Parathyroid adenoma (tissue), 2 donors: ENCODE measurements around the gene SIL1.

ENCODE experiments used
- H2AFZ ChIP-seq: fragments of 300-600 bp; sonication (generic); one replicate; pipeline ENCODE4 v1.7.0; 2017; ENCODE audit warnings: antibody characterized with exemption, mild to moderate bottlenecking
- H3K27ac ChIP-seq: fragments of 300-600 bp; sonication (generic); one replicate; pipeline ENCODE4 v1.7.0; 2017
- H3K27me3 ChIP-seq: fragments of 300-600 bp; sonication (generic); one replicate; pipeline ENCODE4 v1.7.0; 2017; ENCODE audit warnings: low read length; ENCODE audit not compliant: control insufficient read depth, insufficient read depth
- H3K36me3 ChIP-seq: fragments of 300-600 bp; sonication (generic); one replicate; pipeline ENCODE4 v1.7.0; 2017; ENCODE audit warnings: low read length; ENCODE audit not compliant: control insufficient read depth, insufficient read depth
- H3K4me1 ChIP-seq: fragments of 300-600 bp; sonication (generic); one replicate; pipeline ENCODE4 v1.7.0; 2017; ENCODE audit warnings: control low read depth
- H3K4me2 ChIP-seq: fragments of 300-600 bp; sonication (generic); one replicate; pipeline ENCODE4 v1.7.0; 2017; ENCODE audit warnings: low read length
- H3K4me3 ChIP-seq: fragments of 300-600 bp; sonication (generic); one replicate; pipeline ENCODE4 v1.7.0; 2017; ENCODE audit warnings: low read depth, low read length
- H3K79me2 ChIP-seq: fragments of 300-600 bp; sonication (generic); one replicate; pipeline ENCODE4 v1.7.0; 2017; ENCODE audit warnings: control low read depth
- H3K9ac ChIP-seq: fragments of 300-600 bp; sonication (generic); one replicate; pipeline ENCODE4 v1.7.0; 2017; ENCODE audit warnings: mild to moderate bottlenecking
- H3K9me3 ChIP-seq: fragments of 300-600 bp; sonication (generic); one replicate; pipeline ENCODE4 v1.7.0; 2017; ENCODE audit warnings: low read length; ENCODE audit not compliant: control insufficient read depth
- TF ChIP-seq, protein P1 (sequence below): fragments of 300-600 bp; sonication (generic); IDR thresholded peaks from one replicate; pipeline ENCODE4 v1.7.0; 2017; ENCODE audit warnings: antibody characterized with exemption, mild to moderate bottlenecking
- donor health status: primary hyperparathyroidism.

SIL1 gene

DNA sequence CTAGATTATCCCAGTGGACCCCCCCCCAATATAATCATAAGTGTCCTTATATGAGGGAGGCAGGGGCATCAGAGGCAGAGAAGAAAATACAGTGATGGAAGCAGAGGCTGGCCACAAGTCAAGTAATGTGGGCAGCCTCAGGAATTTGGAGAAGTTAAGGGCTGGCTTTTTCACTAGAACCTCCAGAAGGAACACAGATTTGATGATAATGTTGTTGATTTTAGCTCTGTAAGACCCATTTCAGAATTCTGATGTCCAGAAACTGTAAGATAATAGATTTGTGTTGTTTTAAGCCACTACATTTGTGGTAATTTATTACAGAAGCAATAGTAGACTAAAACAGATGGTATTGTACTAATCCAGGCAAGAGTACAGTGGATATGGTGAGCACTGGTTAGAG is 286.7 kb downstream of the SIL1 start:
- Histone ChIP-seq H2AFZ (no peak overlapping the region), H3K79me2 (peaks cover 4% of the 10 kb centered on the region), H3K4me2 (no peak overlapping the region), H3K36me3 (no peaks in the 10 kb centered on the region), H3K27ac (no peak overlapping the region), H3K9ac (no peak overlapping the region), H3K27me3 (no peaks in the 10 kb centered on the region), H3K4me1 (no peaks in the 10 kb centered on the region), H3K9me3 (no peaks in the 10 kb centered on the region), H3K4me3 (no peak overlapping the region)
- TF ChIP-seq, protein P1, sequence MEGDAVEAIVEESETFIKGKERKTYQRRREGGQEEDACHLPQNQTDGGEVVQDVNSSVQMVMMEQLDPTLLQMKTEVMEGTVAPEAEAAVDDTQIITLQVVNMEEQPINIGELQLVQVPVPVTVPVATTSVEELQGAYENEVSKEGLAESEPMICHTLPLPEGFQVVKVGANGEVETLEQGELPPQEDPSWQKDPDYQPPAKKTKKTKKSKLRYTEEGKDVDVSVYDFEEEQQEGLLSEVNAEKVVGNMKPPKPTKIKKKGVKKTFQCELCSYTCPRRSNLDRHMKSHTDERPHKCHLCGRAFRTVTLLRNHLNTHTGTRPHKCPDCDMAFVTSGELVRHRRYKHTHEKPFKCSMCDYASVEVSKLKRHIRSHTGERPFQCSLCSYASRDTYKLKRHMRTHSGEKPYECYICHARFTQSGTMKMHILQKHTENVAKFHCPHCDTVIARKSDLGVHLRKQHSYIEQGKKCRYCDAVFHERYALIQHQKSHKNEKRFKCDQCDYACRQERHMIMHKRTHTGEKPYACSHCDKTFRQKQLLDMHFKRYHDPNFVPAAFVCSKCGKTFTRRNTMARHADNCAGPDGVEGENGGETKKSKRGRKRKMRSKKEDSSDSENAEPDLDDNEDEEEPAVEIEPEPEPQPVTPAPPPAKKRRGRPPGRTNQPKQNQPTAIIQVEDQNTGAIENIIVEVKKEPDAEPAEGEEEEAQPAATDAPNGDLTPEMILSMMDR, result no peak

DNA sequence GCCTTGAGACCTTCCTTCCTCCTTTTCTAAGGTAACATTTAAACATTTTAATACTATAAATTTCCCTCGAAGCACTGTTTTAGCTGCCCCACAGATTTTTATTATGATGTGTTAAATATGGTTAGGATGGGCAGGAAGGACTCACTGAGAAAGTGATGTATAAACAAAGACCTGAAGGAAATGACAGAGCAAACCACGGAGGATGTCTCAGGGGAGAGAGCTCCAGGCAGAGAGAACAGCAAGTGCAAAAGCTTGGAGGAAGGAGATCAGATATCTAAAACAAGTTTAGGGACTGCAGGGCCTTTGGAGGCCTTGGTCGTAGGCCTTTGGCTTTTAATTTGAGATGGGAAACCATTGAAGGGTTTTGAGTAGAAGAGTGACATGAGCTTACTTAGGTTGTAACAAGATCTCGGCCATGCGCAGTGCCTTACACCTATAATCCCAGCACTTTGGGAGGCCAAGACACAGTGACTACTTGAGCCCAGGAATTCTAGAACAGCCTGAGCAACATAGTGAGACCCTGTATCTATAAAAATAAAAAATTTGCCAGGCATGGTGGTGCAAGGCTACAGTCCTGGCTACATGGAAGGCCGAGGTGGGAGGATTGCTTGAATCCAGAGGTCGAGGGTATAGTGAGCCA is 287.5 kb downstream of the SIL1 start:
- Histone ChIP-seq H3K4me3 (no peak overlapping the region), H3K36me3 (no peaks in the 10 kb centered on the region)
- TF ChIP-seq, protein P1, result no peak

GRCh38 chr5:138909734-138910133 is 288.4 kb downstream of the SIL1 start:
- H3K4me1 ChIP-seq, result no peaks in the 10 kb centered on the region
- H3K27ac ChIP-seq, result no peak overlapping the region
- H3K4me3 ChIP-seq, result no peak overlapping the region
- H2AFZ ChIP-seq, result no peak overlapping the region
- H3K4me2 ChIP-seq, result no peak overlapping the region
- H3K9me3 ChIP-seq, result no peaks in the 10 kb centered on the region
- no peak overlapping the region for H3K9ac ChIP-seq
- peaks cover 4% of the 10 kb centered on the region for H3K79me2 ChIP-seq
- no peaks in the 10 kb centered on the region for H3K27me3 ChIP-seq
- no peaks in the 10 kb centered on the region for H3K36me3 ChIP-seq
- TF ChIP-seq, protein P1, result no peak

More for the DNA sequence above, 287.5 kb downstream of the SIL1 start:
- peaks cover 4% of the 10 kb centered on the region for H3K79me2 ChIP-seq
- no peak overlapping the region for H2AFZ ChIP-seq
- no peaks in the 10 kb centered on the region for H3K27me3 ChIP-seq
- no peak overlapping the region for H3K27ac ChIP-seq
- no peak overlapping the region for H3K9ac ChIP-seq
- no peaks in the 10 kb centered on the region for H3K4me1 ChIP-seq
- no peaks in the 10 kb centered on the region for H3K9me3 ChIP-seq
- no peak overlapping the region for H3K4me2 ChIP-seq

DNA sequence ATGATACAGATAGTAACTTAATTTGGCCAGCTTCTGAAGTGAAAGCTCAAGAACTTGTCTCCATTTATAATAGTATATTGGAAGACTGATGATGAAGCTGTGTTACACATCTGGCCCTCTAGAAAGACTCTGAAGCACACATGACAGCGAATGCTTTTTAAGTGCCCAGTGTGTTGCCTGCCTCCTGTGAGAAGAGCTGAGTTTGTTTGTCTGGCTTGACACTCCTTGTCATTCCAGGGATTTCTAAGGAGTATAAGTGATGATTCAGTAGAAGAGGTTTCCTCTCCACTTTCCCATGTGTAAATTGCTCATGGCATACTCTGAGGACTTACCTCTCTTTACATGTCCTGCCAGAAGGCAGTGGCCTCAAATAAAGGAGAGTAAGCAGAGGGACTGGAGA is 292.6 kb downstream of the SIL1 start:
- Histone ChIP-seq H3K4me3 (no peak overlapping the region), H2AFZ (no peak overlapping the region), H3K4me1 (no peaks in the 10 kb centered on the region), H3K9me3 (no peaks in the 10 kb centered on the region), H3K27ac (no peak overlapping the region), H3K36me3 (no peaks in the 10 kb centered on the region), H3K4me2 (no peak overlapping the region), H3K27me3 (no peaks in the 10 kb centered on the region), H3K79me2 (peaks cover under 1% of the 10 kb centered on the region), H3K9ac (no peak overlapping the region)
- TF ChIP-seq, protein P1, result no peak

- Histone ChIP-seq H3K4me2 (no peak overlapping the region), H3K79me2 (no peaks in the 10 kb centered on the region), H3K9ac (no peak overlapping the region), H3K27ac (no peak overlapping the region), H3K4me3 (no peak overlapping the region), H3K36me3 (no peaks in the 10 kb centered on the region), H3K9me3 (no peaks in the 10 kb centered on the region), H3K4me1 (no peaks in the 10 kb centered on the region), H3K27me3 (no peaks in the 10 kb centered on the region), H2AFZ (no peak overlapping the region)
- TF ChIP-seq, protein P1, result no peak
Measured at GRCh38 chr5:138903130-138903775, 294.9 kb downstream of the SIL1 start.
